SU-DHL-6 (cell line): ENCODE data around the gene SERPINA7.

Experiments used
- EZH2phosphoT487 ChIP-seq: fragments of 200-600 bp; sonication (generic), shearing (Covaris generic); conservative IDR thresholded peaks from 2 replicates; pipeline ENCODE4 v1.6.1; 2018; ENCODE audit warnings: mild to moderate bottlenecking, antibody characterized with exemption, low read length, moderate library complexity, mixed read lengths
- TF ChIP-seq, protein P1 (sequence below): fragments of 200-600 bp; sonication (generic); IDR thresholded peaks from one replicate; pipeline ENCODE4 v1.5.1; 2017; ENCODE audit warnings: antibody characterized with exemption, mild to moderate bottlenecking, low read length, moderate library complexity; ENCODE audit not compliant: insufficient read depth, poor library complexity, severe bottlenecking

DNA sequence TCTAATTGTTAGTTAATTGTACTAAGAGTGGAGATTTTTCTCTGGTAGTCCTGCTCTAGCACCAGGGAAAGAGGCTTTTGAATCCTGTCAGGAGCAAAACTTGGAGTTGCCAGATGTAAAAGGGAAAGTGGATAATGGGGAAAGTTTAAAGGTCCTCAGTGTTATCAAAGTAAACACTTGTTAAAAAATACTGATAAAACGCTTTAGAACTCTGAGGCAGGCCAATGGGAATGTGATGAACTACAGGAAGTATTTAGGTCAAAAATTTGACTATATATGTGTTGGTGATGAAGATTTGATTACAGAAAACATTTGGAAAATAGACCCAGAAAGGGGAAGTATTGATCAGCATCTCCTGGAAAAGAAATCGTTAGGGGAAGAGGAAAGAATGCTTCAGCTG is 32.8 kb downstream of the SERPINA7 start:
- TF ChIP-seq, protein P1, sequence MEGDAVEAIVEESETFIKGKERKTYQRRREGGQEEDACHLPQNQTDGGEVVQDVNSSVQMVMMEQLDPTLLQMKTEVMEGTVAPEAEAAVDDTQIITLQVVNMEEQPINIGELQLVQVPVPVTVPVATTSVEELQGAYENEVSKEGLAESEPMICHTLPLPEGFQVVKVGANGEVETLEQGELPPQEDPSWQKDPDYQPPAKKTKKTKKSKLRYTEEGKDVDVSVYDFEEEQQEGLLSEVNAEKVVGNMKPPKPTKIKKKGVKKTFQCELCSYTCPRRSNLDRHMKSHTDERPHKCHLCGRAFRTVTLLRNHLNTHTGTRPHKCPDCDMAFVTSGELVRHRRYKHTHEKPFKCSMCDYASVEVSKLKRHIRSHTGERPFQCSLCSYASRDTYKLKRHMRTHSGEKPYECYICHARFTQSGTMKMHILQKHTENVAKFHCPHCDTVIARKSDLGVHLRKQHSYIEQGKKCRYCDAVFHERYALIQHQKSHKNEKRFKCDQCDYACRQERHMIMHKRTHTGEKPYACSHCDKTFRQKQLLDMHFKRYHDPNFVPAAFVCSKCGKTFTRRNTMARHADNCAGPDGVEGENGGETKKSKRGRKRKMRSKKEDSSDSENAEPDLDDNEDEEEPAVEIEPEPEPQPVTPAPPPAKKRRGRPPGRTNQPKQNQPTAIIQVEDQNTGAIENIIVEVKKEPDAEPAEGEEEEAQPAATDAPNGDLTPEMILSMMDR: no peak
- no peak for TF ChIP-seq EZH2phosphoT487
